NCI-H187 (cell line): ENCODE measurements around the gene HAPLN3.

Source experiments
- DNase-seq, 2 experiments: peaks; one replicate each; lab custom pipeline; 2025; lab: John Stamatoyannopoulos, UW

Gene HAPLN3

GRCh38 chr15:88891540-88892254 lies 3.6 kb downstream of the HAPLN3 start:
- DNase-seq: no peak

DNA sequence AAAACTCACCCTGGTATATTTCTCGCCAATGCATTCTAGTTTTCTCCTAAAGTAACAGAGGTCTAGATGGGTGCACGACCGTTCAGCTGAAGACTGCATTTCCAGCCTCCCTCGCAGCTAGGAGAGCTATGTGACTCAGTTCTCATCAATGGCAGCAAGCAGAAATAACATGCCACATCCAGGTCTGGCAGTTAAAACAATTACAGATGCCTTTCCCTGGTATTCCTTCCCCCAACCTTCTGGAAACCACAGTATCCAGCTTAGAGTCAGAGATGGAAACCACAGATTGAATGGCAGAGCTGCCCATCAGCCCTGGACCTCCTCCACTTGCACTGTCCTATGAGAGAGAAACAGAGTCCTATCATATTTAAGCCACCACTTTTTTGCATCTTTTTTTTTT lies 4.8 kb downstream of the HAPLN3 start:
- no peak for DNase-seq

DNA sequence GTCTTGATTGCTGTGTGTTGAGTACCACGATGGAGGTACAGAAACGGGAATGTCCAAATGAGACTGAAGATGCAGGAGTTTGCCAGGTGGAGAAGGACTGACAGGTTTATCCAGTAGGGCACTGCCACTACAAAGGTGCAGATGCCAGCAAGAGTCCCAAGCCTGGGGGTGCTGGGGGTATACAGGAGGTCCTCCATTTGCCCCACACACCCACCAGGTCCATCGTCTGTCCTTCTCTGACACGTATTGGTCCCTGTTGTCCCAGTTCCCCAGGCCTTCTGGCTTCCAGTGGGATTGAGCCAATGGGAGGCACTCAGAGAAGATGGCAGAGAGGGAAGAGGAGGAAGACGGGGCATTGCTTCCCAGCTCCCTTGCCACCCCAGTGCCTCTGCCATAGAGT lies 6.6 kb downstream of the HAPLN3 start:
- no peak for DNase-seq

DNA sequence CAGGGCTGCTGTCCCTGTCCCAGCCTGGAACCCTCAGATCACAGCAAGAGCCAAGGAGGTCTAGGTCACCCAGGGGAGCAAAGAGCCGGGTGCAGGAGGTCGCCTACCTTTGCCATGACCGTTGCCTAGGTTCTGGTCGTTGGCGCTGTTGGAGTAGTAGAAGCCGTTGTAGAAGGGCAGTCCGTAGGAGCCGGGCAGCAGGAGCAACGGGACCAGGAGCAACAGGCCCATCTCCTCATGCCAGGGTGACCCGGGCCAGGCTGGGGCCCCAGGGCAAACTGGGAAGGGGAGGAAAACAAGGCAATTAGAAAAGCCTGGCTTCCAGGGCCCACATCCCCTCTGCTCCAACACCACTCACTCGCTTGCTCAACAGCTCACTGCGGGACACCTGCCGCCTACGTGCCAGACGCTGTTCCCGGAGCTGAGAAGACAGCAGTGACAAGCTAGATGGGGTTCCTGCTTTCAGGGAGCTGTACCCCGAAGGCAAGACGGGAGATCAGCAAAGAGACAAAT lies 8.2 kb downstream of the HAPLN3 start:
- DNase-seq: no peak

- no peak for DNase-seq
These were observed 12.6 kb downstream of the HAPLN3 start for GRCh38 chr15:88882785-88883184.

DNA sequence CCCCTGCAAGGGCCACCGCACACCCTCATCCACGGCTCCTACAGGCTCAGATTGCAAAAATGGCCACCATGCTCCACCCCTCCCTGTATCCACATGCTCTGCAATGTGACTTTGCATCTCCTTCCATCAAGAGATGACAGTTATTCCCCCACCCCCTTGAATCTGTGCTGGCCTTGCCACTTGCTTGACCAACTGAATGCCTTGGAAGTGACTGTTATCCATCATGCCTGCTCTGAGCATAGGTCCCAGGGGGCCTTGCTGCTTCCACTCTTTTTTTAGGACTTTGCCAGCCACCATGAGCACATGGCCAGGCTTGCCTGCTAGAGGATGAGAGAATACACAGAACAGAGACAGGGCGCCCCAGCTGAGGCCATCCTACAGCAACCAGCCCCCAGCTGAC lies 13.6 kb downstream of the HAPLN3 start:
- no peak for DNase-seq

GRCh38 chr15:88880944-88881740 lies 14.2 kb downstream of the HAPLN3 start:
- DNase-seq: no peak

- DNase-seq: no peak
These were observed 16.6 kb downstream of the HAPLN3 start for GRCh38 chr15:88878720-88879184.

- no peak for DNase-seq
These were observed 17.4 kb downstream of the HAPLN3 start for GRCh38 chr15:88877906-88878305.

DNA sequence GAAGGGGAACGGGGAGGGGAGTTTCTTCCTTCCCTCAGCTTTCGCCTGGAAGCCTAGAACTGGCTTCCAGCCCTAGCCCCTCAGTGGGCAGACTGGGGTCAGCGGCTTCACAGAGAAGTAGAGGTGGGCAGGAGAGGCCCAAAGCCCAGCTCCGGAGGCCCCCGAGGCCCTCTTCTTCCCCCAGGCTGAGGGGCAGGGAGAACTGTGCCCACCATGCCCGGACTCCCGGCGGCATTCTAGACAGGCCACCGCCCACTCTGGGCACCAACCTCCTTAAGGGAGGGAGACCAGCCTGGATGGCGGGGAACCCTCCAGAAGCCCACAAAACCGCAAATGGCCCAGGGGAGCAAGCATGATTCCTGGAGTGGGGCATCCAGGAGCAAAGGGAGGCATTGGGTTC lies 17.9 kb downstream of the HAPLN3 start:
- no peak for DNase-seq

GRCh38 chr15:88876573-88876972 lies 18.8 kb downstream of the HAPLN3 start:
- DNase-seq: no peak

DNA sequence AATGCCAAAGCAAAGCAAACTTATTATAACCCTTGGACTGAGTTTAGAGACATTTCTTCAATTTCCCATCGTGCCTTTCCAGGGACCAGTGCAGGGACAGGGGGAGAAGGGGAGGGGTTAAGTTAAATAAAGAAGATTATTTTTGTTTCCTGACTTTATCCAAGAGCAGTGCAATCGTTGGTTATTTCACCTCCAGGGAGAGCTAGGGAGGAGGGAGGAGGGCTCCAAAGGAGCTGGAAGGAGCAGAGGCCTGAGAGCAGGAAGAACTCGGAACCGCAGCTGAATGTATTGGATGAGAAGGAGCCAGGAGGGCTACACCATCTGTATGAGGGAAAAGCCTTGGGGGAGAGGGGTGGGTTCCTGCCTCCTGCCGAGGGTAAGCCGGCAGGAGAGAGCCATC lies 20.7 kb downstream of the HAPLN3 start:
- DNase-seq: no peak

GRCh38 chr15:88874275-88874674 lies 21.1 kb downstream of the HAPLN3 start:
- DNase-seq: no peak

GRCh38 chr15:88873786-88874185 lies 21.6 kb downstream of the HAPLN3 start:
- DNase-seq: no peak

GRCh38 chr15:88872706-88873105 lies 22.6 kb downstream of the HAPLN3 start:
- DNase-seq: no peak

DNA sequence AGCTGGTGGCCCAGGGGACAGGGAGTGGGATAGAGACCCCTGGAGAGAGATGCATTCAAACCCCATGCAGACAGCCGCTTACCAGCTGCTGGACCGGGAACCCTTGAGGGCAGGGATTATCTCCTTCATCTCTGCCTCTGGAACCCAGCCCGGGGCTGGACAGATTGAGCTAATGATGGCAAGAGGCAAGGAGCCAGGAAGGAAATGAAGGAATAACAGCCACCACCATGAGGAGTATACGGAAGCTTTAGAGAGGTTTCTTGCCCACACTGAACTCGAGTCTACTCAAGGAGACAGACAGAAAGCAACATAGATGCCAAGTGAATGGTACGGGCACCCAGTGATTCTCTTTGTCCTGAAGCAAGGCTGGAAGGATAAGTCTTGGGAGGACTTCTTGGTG lies 23.2 kb downstream of the HAPLN3 start:
- DNase-seq: no peak

- no peak for DNase-seq
These were observed 24.0 kb downstream of the HAPLN3 start for GRCh38 chr15:88871313-88871712.

DNA sequence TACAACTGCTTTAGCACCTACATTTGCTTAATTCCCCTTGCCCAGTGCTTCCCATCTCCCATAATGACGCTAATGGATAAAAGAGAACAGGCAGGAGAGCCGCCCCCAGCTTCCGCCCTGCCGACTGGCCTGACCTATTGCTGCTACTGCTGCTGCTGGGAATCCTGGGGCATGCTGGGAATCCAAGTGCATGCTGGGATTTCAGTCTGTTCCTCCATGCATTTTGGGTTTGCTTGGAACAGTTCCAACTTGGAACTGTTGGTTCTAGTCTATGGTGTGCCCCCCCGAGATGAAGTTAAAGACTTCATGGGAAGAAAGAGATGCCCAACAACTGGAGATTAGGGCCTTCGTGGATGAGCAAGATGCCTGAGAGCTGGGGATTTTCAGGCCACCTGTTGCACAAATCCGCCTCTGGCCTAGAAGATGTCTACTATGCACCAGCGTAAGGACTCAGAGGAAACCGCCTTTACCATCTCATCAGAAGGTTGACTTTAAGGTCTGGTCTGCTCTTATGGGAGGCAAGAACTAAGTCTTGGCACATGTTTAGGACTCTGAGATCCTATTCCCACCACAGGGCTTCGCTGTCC lies 29.0 kb downstream of the HAPLN3 start:
- no peak for DNase-seq

- no peak for DNase-seq
These were observed 29.7 kb downstream of the HAPLN3 start for GRCh38 chr15:88865498-88866099.

DNA sequence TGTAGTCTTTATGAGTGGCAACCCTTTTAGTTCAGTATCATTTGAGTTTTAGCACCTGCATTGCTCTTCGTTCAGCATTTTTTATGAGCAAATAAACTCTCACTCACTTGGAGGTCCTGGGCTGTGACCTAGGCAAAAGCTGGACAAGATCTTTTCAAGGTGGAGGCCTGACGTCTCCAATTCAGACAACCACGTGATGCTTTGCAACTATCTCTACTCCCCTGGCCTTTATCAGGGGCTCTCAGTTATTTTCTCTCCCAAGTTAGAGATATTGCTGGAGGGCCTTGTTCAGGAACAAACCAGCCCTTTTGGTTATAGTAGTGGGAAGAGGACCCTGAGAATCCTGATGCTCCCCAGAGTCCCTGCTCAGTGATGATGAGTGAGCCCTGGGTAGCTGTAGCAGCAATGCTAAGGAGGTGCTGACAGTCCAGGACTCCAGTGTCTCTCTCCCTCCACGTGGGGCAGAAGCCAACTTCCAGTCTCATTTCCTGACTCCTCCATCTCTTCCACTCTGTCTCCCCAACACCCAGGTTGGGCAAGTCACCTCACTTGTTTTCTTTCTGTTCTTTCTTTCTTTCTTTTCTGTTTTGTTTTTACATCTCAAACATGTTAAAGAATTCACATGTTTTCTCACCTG lies 30.4 kb downstream of the HAPLN3 start:
- DNase-seq: no peak

GRCh38 chr15:88863412-88863811 lies 31.9 kb downstream of the HAPLN3 start:
- DNase-seq: no peak

- no peak for DNase-seq
These were observed 35.1 kb downstream of the HAPLN3 start for GRCh38 chr15:88860212-88860611.
